Measurements from ENCODE around the gene PTEN.
"Not testable (repeated sequence)": the region's sequence is repeated elsewhere in the genome, so short reads cannot be mapped to it uniquely, and the experiment has no call there.

The PTEN gene

DNA sequence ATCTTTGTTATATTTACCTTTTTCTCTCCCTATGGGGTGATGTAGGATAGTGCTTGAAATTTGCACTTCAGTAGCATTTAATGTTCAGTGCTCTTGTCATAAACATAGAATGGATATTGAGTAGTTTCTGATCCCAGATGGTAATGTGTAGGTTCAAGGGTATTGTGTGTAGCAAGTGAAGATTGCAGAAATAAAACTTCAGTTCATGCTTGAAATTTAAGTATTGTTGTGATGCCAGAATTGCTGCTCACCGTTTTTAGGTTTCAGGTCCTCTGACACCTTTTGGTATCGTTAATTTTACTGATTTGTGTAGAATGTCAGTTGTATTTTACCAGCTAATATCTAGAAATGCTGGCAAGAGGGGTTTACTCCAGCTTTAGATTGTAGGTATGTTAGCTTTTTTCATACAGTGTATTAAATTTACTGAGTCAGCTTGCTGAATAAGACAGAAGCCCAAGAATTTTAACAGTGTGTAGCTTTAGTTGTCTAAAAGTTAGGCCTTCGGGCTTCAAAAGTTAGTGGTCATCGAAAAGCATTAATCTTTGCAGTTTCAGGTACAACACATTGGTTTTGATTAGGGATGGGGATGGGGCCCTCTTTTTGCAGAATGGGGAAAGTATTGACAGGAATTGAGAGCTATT is 1.9 kb downstream of the PTEN start:
- DNase-seq (ENCODE audit: low read depth): no peak
- peak overlapping the region; percentile 88 for H3K4me3 ChIP-seq (ENCODE audit: low read length)
- TF ChIP-seq, protein P1, sequence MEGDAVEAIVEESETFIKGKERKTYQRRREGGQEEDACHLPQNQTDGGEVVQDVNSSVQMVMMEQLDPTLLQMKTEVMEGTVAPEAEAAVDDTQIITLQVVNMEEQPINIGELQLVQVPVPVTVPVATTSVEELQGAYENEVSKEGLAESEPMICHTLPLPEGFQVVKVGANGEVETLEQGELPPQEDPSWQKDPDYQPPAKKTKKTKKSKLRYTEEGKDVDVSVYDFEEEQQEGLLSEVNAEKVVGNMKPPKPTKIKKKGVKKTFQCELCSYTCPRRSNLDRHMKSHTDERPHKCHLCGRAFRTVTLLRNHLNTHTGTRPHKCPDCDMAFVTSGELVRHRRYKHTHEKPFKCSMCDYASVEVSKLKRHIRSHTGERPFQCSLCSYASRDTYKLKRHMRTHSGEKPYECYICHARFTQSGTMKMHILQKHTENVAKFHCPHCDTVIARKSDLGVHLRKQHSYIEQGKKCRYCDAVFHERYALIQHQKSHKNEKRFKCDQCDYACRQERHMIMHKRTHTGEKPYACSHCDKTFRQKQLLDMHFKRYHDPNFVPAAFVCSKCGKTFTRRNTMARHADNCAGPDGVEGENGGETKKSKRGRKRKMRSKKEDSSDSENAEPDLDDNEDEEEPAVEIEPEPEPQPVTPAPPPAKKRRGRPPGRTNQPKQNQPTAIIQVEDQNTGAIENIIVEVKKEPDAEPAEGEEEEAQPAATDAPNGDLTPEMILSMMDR (IDR thresholded peaks at IDR 0.05; ENCODE audit: insufficient read depth, low read depth, low read length, missing control alignments): no peak

- DNase-seq (ENCODE audit: low read depth): no peak
- TF ChIP-seq, protein P1 (IDR thresholded peaks at IDR 0.05; ENCODE audit: insufficient read depth, low read depth, low read length, missing control alignments): no peak
- H3K4me3 ChIP-seq (ENCODE audit: low read length): peak overlapping the region; percentile 88
These were observed 3.1 kb downstream of the PTEN start for GRCh38 chr10:87866412-87866974.

GRCh38 chr10:87867453-87867852 is 4.0 kb downstream of the PTEN start:
- peak overlapping the region; percentile 88 for H3K4me3 ChIP-seq (ENCODE audit: low read length)
- TF ChIP-seq, protein P1 (IDR thresholded peaks at IDR 0.05; ENCODE audit: insufficient read depth, low read depth, low read length, missing control alignments): no peak
- DNase-seq (ENCODE audit: low read depth): no peak

GRCh38 chr10:87868277-87868676 is 4.9 kb downstream of the PTEN start:
- DNase-seq (ENCODE audit: low read depth): no peak
- H3K4me3 ChIP-seq (ENCODE audit: low read length): peak overlapping the region; percentile 88
- TF ChIP-seq, protein P1 (IDR thresholded peaks at IDR 0.05; ENCODE audit: insufficient read depth, low read depth, low read length, missing control alignments): no peak

DNA sequence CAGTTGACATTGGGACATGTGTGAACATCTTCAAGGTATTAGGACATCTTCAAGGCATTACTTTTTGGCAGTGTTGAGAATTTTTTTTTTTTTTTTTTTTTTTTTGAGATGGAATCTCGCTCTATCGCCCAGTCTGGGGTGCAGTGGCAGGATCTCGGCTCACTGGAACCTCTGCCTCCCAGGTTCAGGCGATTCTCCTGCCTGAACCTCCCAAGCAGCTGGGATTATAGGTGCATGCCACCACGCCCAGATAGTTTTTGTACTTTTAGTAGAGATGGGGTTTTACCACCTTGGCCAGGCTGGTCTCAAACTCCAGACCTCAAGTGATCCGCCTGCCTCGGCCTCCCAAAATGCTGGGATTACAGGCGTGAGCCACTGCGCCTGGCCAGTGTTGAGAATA is 5.7 kb downstream of the PTEN start:
- H3K4me3 ChIP-seq (ENCODE audit: low read length); DNase-seq (ENCODE audit: low read depth): not testable (repeated sequence)

DNA sequence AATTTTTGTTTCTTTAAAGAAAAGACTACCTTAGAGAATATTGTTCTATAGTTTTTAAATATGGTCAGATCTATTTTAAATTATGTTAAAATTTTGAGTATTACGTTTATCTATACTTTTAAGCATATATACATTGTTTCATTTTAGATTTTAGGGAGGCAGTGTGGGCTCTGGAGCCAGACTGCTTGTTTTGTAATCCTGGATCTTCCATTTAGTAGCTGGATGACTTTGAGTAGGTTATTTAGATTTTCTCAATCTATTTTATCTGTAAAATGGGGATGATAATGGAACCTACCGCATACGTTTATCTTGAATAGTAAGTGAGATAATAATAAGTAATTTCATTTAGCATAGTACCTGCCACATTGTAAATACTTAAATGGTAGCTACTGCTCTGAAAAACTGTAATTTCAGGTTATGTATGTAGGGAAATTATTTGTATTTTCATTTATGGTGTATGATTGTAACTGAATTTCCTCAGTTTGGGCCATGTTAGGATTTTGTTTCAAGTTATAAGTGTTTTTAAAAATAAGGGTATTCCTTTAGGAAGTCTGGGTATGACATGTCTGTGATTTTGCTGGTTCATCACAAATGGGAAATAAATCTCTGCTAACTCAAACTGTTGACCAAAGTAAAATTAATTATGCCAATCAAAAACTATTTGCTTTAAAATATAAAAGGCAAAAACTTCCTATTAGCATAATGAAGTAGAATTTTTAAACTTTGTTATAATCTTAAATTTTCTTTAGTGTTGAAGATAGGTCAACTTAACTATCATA is 6.5 kb downstream of the PTEN start:
- TF ChIP-seq, protein P1 (IDR thresholded peaks at IDR 0.05; ENCODE audit: insufficient read depth, low read depth, low read length, missing control alignments): no peak
- H3K4me3 ChIP-seq (ENCODE audit: low read length): no peak overlapping the region
- no peak for DNase-seq (ENCODE audit: low read depth)

GRCh38 chr10:87872828-87873227 is 9.4 kb downstream of the PTEN start:
- TF ChIP-seq, protein P1 (IDR thresholded peaks at IDR 0.05; ENCODE audit: insufficient read depth, low read depth, low read length, missing control alignments): no peak

More at GRCh38 chr10:87872828-87873227, 9.4 kb downstream of the PTEN start:
- DNase-seq (ENCODE audit: low read depth): no peak
- H3K4me3 ChIP-seq (ENCODE audit: low read length): no peak overlapping the region

All from epithelial cell of esophagus (primary cell).